ENCODE measurements around the gene TXNDC12.

Gene TXNDC12

GRCh38 chr1:51990478-51990965 lies 64.5 kb downstream of the TXNDC12 start, which contains the start of gene RAB3B:
TSS of gene RAB3B (minus strand) at chr1:51990700. CDS start at chr1:51977117, 13,583 bp downstream.
- DNase-seq, result no peak

DNA sequence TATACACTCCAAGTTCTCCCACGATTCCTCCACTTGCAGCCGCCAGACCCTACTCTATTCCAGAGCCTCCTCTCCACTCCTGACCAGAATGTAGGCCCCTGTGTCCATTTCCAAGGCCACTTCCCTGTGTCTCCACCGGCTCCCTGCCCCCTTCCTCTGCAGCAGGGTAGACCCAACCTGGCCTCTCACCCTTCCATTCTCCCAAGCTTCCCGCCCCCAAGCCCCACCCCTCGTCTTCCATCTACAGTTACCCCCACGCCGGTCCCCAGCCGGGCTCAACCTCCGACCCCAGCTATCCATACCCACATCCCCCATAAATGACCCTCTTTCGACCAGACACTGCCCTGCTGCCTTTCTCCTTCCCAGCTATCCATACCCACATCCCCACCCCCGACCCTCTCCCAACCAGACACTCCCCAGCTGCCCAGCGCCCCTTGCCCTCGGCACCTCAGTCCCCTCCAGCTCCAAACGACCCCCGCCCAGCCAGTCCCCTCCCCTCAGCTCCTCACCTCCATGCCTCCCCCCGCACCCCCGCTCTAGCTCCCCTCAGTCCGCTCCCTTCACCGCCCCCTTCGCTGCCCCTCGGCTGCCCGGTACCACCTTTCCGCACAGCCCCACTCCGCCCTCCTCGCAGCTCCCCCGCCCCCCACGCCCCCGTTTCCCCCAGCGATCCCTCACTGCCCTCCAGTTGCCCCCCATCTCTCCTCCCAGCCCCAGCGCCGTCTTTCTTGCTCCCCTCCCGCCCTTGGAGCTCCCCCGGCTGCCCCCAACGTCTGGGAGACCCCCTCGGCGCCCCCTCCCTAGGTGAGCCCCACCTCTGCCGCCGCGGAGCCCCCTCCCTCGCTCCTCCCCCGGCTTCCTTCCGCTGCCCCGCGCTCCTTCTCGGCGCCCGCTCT lies 65.2 kb downstream of the TXNDC12 start:
- DNase-seq, result no peak

DNA sequence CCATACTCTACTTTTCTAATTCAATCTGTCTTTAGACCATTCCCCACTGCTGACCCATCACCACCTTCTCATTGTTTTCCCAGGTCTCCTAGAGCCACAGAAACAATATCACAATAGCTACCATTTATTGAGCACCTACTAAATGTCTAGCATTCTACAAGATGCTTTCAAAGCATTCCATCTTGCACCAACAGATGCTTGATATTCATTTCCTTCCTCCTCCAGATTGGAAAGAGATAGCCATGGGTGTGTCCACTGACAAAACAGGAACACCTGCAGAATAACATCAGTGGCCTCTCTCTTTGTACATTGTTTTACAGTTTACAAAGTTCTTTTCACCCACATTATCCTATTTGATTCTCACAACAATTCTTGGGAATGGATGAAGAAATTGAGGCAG lies 66.7 kb downstream of the TXNDC12 start:
- no peak for DNase-seq

GRCh38 chr1:51986718-51987117 lies 68.3 kb downstream of the TXNDC12 start:
- DNase-seq, result no peak

GRCh38 chr1:51982161-51982560 lies 72.8 kb downstream of the TXNDC12 start:
- DNase-seq, result no peak

DNA sequence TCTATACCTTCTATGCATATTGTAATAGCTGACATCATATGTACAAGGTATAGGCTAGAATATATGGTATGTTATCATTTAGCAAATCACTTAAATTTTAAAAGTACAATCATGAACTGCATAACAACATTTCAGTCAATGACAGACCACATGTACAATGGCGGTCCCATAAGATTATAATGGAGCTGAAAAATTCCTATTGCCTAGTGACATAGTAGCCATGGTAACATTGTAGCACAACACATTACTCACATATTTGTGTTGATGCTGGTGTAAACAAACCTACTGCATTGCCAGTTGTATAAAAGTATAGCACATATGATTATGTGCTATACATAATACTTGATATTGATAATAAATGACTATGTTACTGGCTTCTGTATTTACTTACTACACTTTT lies 73.4 kb downstream of the TXNDC12 start:
- DNase-seq, result no peak

- no peak for DNase-seq
Observed at GRCh38 chr1:51978099-51978498, 76.9 kb downstream of the TXNDC12 start.

- DNase-seq, result no peak
Observed at GRCh38 chr1:51976846-51977602, 78.0 kb downstream of the TXNDC12 start.

GRCh38 chr1:51973587-51974474 lies 81.2 kb downstream of the TXNDC12 start:
- no peak for DNase-seq

All from Kasumi-1 (cell line).